KMS-11 (cell line): ENCODE results near the gene RPS2.

Experiments used
- H2AFZ ChIP-seq: fragments of 200-600 bp; sonication (generic); 2 replicates; pipeline ENCODE4 v1.6.1; 2016; ENCODE audit warnings: antibody characterized with exemption, mixed run types, low read depth
- H3K27ac ChIP-seq: fragments of 200-600 bp; sonication (generic); 2 replicates; pipeline ENCODE4 v1.6.1; 2016; ENCODE audit warnings: mild to moderate bottlenecking, mixed run types
- H3K27me3 ChIP-seq: fragments of 200-600 bp; sonication (generic); 2 replicates; pipeline ENCODE4 v1.6.1; 2017; ENCODE audit warnings: mild to moderate bottlenecking, low read depth, mixed run types, moderate library complexity; ENCODE audit not compliant: insufficient read depth
- H3K36me3 ChIP-seq: fragments of 200-600 bp; sonication (generic); 2 replicates; pipeline ENCODE4 v1.6.1; 2017; ENCODE audit warnings: mild to moderate bottlenecking, mixed run types; ENCODE audit not compliant: insufficient read depth
- H3K4me1 ChIP-seq: fragments of 200-600 bp; sonication (generic); 2 replicates; pipeline ENCODE4 v1.6.1; 2016; ENCODE audit warnings: mild to moderate bottlenecking, low read depth, mixed run types; ENCODE audit not compliant: poor library complexity, severe bottlenecking
- H3K4me2 ChIP-seq: fragments of 200-600 bp; sonication (generic); 2 replicates; pipeline ENCODE4 v1.7.0; 2016; ENCODE audit warnings: mild to moderate bottlenecking, mixed run types
- H3K4me3 ChIP-seq: fragments of 200-600 bp; sonication (generic); IDR thresholded peaks from 2 replicates; pipeline ENCODE4 v1.6.1; 2017; ENCODE audit warnings: low read depth, low read length, mixed read lengths; ENCODE audit not compliant: insufficient read depth
- H3K79me2 ChIP-seq: fragments of 200-600 bp; sonication (generic); 2 replicates; pipeline ENCODE4 v1.6.1; 2016; ENCODE audit warnings: low read depth, mixed run types; ENCODE audit not compliant: insufficient read depth
- H3K9ac ChIP-seq: fragments of 200-600 bp; sonication (generic); 2 replicates; pipeline ENCODE4 v1.6.1; 2016; ENCODE audit warnings: mild to moderate bottlenecking, mixed run types
- H4K20me1 ChIP-seq: fragments of 200-600 bp; sonication (generic); 2 replicates; pipeline ENCODE4 v1.6.1; 2016; ENCODE audit warnings: mild to moderate bottlenecking, mixed run types; ENCODE audit not compliant: insufficient read depth
- TF ChIP-seq, protein P1 (sequence below): fragments of 200-600 bp; sonication (generic); conservative IDR thresholded peaks from 2 replicates; pipeline ENCODE4 v1.6.1; 2017; ENCODE audit warnings: low read depth, mild to moderate bottlenecking, antibody characterized with exemption, low read length, moderate library complexity, mixed read lengths

The RPS2 gene

DNA sequence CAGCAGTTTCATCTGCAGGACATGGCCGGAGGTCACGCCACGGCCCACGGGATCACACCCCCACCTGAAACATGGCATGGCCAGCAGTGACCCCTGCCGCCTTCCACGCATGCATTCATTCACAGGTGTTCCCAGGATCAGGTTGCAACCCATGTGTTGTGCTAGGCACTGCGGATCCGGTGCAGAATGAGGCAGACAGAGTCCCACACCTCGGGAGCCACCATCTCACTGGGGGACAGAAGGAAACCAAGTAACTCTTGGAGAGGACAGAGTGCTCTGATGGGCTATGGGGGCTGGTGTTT, 17.3 kb downstream of the RPS2 start:
- H3K27ac ChIP-seq, result no peak overlapping the region
- no peaks in the 10 kb centered on the region for H3K36me3 ChIP-seq
- H4K20me1 ChIP-seq, result no peaks in the 10 kb centered on the region
- TF ChIP-seq, protein P1, sequence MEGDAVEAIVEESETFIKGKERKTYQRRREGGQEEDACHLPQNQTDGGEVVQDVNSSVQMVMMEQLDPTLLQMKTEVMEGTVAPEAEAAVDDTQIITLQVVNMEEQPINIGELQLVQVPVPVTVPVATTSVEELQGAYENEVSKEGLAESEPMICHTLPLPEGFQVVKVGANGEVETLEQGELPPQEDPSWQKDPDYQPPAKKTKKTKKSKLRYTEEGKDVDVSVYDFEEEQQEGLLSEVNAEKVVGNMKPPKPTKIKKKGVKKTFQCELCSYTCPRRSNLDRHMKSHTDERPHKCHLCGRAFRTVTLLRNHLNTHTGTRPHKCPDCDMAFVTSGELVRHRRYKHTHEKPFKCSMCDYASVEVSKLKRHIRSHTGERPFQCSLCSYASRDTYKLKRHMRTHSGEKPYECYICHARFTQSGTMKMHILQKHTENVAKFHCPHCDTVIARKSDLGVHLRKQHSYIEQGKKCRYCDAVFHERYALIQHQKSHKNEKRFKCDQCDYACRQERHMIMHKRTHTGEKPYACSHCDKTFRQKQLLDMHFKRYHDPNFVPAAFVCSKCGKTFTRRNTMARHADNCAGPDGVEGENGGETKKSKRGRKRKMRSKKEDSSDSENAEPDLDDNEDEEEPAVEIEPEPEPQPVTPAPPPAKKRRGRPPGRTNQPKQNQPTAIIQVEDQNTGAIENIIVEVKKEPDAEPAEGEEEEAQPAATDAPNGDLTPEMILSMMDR, result no peak
- no peaks in the 10 kb centered on the region for H3K79me2 ChIP-seq
- peaks cover 3% of the 10 kb centered on the region; the same call in 1 of the 2 replicates for H3K27me3 ChIP-seq
- no peak overlapping the region for H3K4me3 ChIP-seq
- H2AFZ ChIP-seq, result no peak overlapping the region
- peaks cover 9% of the 10 kb centered on the region for H3K4me1 ChIP-seq
- H3K9ac ChIP-seq, result no peak overlapping the region
- H3K4me2 ChIP-seq, result no peak overlapping the region

DNA sequence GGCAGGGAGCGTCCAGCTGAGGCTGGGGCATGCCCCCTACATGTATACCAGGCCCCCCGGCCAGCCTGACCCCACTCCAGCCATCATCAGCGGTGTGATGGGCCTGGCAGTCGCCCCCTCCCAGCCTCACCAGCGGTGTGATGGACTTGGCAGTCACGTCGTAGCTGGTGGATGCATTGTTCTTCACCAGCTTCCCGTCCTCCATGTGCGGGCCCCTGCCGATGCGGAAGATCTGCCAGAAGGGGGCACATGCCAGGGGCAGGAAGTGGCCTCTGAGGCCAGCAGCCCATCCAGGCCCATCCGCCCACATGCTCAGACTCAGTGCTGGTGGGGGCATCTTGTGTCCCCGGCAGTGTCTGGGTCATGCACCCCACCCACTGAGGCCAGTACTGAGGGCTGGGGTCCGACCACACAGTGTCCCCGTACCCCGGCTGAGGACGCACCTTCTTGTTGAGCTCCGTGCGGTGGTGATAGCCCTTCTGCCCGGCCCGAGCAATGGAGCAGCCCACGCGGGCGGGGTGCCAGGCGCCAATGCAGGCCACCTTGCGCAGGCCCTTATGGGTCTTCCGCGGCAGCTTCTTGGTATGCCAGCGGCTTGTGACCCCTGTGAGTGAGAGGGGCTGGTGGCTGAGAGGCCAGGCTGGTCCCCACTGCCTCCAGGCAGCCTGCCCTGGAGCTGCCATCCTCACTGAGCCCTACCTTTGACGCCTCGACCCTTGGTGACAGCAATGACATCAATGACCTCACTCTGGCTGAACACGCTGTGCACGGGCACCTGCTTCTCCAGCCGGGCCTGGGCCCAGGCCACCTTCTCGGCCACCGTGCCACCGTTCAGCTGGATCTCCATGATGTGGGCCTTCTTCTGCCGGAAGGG, 17.9 kb downstream of the RPS2 start:
- H3K27me3 ChIP-seq, result peaks cover 3% of the 10 kb centered on the region; the same call in 1 of the 2 replicates
- H3K36me3 ChIP-seq, result no peaks in the 10 kb centered on the region
- no peaks in the 10 kb centered on the region for H4K20me1 ChIP-seq
- no peak overlapping the region for H3K4me2 ChIP-seq
- H3K79me2 ChIP-seq, result no peaks in the 10 kb centered on the region
- TF ChIP-seq, protein P1, result no peak
- no peak overlapping the region for H2AFZ ChIP-seq
- H3K9ac ChIP-seq, result no peak overlapping the region
- no peak overlapping the region for H3K4me3 ChIP-seq
- peaks cover 15% of the 10 kb centered on the region for H3K4me1 ChIP-seq
- H3K27ac ChIP-seq, result no peak overlapping the region

DNA sequence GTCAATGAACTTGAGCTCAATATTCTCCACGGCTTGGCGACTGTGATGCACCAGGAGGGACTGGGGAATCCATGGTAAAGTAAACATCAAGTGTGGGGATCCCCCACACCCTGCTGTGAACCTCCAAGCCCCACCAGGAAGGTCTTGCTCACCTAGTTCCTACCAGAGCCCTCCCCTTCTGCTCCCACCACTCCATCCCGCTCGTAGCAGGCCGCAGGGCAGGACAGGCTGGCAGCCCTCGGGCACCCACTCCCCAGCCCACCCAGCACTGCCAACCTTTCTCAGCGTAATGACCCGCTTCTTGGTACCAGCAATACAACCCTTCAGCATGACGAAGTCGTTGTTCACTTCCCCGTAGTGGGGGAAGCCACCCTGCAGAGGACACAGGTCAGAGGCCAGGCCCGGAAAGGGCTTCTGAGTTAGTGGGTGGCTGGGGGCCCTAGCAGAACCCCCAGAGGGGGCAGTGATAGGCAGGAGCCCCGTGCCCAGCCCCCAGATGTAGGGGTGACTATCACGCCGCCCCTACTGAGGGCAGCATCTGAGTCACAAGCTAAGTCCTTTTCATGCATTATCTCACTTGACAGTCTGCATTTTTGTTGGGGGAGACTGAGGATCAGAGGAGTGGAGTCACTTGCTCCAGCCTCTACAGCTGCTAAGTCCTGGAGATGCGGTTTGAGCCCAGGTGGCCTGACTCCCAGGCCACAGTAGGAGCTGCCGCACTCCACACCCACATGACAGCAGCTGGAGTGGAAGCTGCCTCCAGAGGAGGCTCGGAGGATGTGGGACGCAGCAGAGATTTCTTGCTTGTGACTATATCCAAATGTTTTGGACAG, 18.9 kb downstream of the RPS2 start:
- Histone ChIP-seq H3K4me2 (no peak overlapping the region), H3K79me2 (no peaks in the 10 kb centered on the region), H3K36me3 (no peaks in the 10 kb centered on the region), H3K4me1 (peaks cover 18% of the 10 kb centered on the region), H3K27me3 (no peaks in the 10 kb centered on the region; the same call in 1 of the 2 replicates), H2AFZ (no peak overlapping the region), H3K9ac (no peak overlapping the region), H4K20me1 (no peaks in the 10 kb centered on the region), H3K4me3 (no peak overlapping the region), H3K27ac (no peak overlapping the region)
- TF ChIP-seq, protein P1, result no peak

DNA sequence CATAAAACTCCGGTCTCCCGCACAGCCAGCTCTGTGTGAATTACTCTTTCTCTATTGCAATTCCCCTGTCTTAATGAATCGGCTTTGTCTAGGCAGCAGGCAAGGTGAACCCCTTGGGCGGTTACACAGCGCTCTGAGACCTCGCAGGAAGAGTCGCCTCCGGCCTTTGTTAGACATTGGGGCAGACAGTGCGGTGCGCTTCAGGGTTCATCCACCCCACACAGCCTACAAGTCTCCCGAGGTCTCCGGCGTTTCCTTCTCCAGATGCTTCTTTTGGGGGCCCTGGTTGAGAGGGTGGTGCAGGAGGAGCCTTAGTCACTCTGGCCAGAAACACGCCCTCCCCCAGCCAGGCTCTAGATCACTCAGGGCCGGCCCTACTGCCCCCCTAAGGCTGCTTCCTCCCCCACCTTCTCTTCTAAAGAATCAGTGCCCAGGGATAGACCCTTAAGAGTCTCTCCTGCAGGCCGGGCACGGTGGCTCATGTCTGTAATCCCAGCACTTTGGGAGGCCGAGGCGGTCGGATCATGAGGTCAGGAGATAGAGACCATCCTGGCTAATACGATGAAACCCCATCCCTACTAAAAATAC, 19.9 kb downstream of the RPS2 start:
- H3K4me3 ChIP-seq, result no peak overlapping the region
- H3K4me2 ChIP-seq, result no peak overlapping the region
- H3K79me2 ChIP-seq, result no peaks in the 10 kb centered on the region
- TF ChIP-seq, protein P1, result no peak
- no peaks in the 10 kb centered on the region for H3K36me3 ChIP-seq
- no peaks in the 10 kb centered on the region for H3K27me3 ChIP-seq
- H4K20me1 ChIP-seq, result no peaks in the 10 kb centered on the region
- H3K27ac ChIP-seq, result no peak overlapping the region
- no peak overlapping the region for H2AFZ ChIP-seq
- H3K4me1 ChIP-seq, result peaks cover 18% of the 10 kb centered on the region
- H3K9ac ChIP-seq, result no peak overlapping the region
